Middle frontal gyrus (tissue), 1 donor: Measurements from ENCODE around the gene TMC1.
A peak's percentile ranks its signal among the peaks of the same experiment; 100 is the strongest.

Experiments used
- DNase-seq: peaks from one replicate; pipeline ENCODE4 v3.0.0-alpha.2; 2015; ENCODE audit warnings: low spot score; ENCODE audit errors: extremely low spot score

TMC1 gene

GRCh38 chr9:72674961-72675360, 153.6 kb downstream of the TMC1 start:
- no peak for DNase-seq

DNA sequence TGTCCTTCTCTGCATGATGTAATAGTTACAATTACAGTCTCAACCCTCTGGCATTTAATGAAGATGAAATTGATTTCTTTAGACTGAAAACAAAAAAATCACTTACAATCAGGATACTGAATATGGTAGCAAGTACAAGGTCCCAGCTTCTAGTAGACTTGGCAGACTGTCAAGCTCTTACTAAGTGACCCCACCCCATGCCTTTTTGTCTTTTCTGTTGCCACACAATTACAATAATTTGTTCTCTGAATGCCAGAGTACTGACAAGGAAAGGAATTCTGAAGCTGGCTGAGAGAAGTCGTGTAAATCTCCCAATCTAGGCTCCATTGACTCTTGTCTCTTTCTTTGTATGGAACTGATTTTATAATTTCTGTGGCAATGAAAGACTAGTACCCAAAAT, 154.2 kb downstream of the TMC1 start:
- DNase-seq = no peak

GRCh38 chr9:72680593-72681282, 159.3 kb downstream of the TMC1 start:
- DNase-seq = no peak

DNA sequence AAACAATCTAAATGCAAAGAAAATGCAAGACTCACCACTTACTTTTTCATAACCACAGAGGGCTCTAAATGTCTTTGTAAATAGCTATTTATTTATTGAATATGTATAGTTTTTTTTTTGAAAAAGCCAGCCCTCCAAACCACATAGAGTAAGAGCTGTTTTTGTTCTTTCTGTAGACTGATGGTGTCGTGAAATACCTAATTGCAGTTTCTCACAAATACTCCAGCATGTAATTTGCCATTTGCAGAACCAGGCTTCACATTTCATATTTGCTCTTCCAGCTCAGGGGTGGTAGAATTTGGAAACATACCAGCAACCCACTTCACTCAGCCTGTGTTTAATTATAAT, 159.8 kb downstream of the TMC1 start:
- DNase-seq = no peak

GRCh38 chr9:72684615-72685014, 163.2 kb downstream of the TMC1 start:
- DNase-seq = no peak

DNA sequence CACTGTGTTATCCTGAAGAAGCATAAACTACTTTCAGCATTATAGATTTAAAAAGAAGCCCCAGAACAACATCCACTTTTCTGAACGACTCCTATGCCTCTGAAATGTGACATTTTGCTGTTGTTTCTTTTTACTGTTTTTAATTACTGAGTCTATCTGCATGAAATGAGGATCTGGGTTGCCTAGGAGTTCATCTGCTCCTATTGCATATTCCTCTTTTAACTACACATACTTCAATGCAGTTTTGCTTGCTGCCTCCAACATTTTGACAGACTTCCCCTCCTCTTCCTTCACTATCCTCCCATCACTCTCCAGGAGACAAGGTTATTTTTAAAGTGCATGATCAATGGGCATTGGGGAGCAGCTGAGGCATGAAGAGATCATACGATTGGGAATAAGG, 164.5 kb downstream of the TMC1 start:
- no peak for DNase-seq

GRCh38 chr9:72687331-72687730, 165.9 kb downstream of the TMC1 start:
- no peak for DNase-seq

DNA sequence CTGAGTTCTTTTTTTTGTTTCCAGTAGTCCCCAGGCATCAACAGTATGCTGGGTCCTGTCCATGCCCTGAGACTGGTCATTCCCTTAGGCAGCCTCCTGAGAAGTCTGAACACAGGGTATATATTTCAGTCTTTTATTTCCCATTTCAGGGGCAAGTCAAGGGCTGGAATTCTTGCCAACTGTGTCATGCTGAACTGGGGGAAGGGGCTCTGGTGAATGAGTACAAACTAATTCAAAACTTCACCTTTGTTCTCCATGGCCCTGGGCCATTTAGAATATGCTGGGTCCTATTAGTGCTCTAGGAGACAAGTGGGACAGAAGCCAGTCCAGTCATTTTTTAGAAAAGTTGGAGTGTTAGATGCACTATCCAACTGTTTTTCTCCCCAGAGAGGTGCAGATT, 170.3 kb downstream of the TMC1 start:
- DNase-seq = no peak

GRCh38 chr9:72695365-72695764, 174.0 kb downstream of the TMC1 start:
- no peak for DNase-seq

DNA sequence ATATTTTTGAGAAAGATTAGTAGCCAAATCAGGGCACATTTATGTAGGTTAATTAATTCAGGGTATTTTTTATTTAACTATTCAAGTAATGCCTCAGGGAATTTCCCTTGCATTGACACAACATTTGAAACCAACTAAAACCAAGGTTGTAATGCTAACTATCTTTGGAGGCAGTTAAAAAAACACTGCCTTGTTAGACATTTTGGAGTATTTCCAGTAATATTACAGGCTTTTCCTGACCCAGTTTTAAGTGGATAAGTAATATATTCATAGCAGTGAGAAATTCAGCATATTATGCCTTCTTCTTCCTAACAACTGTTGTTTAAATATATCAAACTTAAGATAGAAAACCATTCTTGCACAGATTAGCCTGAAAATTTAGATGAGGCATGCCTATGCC, 175.1 kb downstream of the TMC1 start:
- DNase-seq = no peak

GRCh38 chr9:72701510-72701909, 180.1 kb downstream of the TMC1 start:
- no peak for DNase-seq

DNA sequence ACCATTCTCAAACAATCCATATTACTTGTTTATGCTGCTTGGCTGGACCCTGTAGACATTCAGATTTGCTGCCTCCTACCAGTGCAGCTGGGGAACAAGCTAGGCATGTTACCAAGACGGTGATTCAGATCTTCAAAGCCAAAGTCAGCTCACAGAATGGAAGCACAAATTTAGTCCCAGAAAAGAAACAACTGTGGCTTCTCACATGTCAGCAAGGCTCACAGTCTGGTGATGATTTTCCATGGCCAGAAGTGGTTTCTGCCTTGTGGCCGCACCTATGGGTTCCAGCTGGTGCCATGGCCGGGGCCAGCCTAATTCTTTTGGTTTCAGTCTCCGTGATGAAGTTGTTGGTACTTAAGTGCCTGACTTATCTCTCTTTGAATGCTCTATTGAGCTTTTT, 182.2 kb downstream of the TMC1 start:
- DNase-seq = peak; percentile 50

DNA sequence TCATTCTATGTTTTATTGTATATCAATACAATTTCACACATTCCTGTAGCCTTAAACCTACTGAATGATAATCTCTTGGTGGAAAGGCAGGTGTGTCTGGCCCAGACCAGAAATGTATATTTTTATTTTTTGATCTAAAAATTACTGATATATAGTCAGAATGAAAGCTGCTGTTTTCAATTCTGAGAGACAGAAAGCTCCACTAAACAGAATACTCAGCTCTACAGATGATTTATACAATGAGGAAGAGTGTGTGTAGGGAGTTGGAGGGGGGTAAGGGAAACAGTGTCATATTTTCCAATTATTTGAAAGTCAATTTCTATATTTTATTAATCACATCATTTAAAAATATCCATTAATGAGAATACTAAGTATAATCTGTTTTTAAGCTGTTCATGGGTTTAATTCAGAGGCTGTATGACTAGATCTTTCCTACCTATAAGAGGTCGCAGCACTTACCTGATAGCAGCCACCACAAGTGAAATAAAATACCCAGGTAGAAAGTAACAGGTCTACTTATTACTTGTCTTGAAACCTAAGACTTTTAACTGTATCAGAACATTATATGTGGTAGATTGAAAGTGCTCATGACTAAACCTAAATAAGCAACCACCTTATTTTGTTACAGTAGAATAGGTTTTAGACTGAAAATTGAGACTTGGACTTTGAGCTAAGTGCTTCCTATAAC, 183.4 kb downstream of the TMC1 start:
- DNase-seq = no peak

GRCh38 chr9:72718503-72718902, 197.1 kb downstream of the TMC1 start:
- no peak for DNase-seq

DNA sequence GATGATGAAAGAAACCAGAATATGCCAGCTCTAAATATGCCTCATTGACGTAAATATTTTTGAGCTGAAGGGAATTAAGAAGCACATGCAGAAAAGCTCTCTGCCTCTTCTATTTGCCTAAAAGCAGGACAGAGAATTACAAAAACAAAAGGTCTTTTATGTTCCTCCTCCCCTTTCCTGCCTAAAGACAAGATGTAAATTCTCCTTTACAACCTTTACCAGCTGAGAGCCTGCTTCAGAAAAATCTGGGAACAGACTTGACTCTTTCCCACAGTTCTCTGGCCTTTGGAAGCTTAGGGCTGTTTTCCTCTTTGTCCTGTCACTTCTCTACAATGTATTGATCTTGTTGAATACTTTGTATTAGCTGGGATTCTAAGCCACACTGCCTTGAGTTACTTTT, 199.7 kb downstream of the TMC1 start:
- no peak for DNase-seq

DNA sequence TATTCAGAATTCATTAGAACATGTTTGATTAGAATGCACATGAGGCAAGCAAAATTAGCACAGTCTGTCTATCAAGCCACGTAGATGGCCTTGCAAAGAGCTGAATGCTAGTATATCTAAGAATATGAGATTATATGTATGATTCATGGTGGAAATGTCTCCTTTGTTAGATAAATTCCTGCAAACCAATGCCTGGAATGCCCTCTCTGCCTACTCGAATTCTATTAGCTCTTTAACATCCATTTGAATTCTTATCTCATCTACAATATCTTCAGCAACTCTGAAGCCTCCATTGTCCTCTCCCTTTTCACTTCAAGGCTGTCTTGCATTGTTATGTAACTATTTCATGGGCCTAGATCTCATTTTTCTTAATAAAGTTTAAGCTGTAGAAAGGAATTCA, 205.5 kb downstream of the TMC1 start:
- DNase-seq = no peak

- DNase-seq = no peak
Measured at GRCh38 chr9:72728031-72728770, 206.8 kb downstream of the TMC1 start.

DNA sequence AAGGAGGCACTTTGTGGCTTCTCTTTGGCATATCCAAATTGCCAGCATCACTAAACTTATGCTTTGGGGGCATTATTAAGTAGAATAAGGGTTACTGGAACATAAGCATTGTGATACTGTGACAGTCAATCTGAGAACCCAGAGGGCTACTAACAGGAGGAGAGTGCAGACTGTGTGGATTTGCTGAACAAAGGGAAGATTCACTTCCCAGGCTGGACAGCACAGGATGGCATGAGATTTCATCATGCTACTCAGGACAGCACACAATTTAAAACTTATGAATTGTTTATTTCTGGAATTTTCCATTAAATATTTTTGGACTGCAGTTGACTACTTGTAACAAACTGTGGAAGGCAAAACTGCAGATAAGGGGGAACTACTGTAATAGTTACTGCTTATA, 212.5 kb downstream of the TMC1 start:
- DNase-seq = no peak

- DNase-seq = no peak
Measured at GRCh38 chr9:72734631-72735030, 213.2 kb downstream of the TMC1 start.

GRCh38 chr9:72743836-72744235, 222.4 kb downstream of the TMC1 start:
- no peak for DNase-seq

- DNase-seq = no peak
Measured at GRCh38 chr9:72749276-72749675, 227.9 kb downstream of the TMC1 start.

GRCh38 chr9:72751541-72751940, 230.1 kb downstream of the TMC1 start:
- DNase-seq = no peak
